CD4-positive, alpha-beta T cell (primary cell): ENCODE results near the gene PIMREG. TPM values are rescaled to one million over a fixed set of nuclear protein-coding genes. Genes with fewer than 3 reads are reported as not detected.

Source experiments
- ATAC-seq: fragments of 200-7000 bp; cut with Tn5 transposase; one replicate; pipeline ENCODE4 v1.10.0; 2022; ENCODE audit warnings: mild to moderate bottlenecking; ENCODE audit not compliant: poor library complexity
- CTCF ChIA-PET: fragments of 350-600 bp; sonication (Branson Sonifier 250); formaldehyde crosslinking; loops from one replicate; lab custom pipeline; 2021; ENCODE audit warnings: antibody characterized with exemption, inconsistent platforms; lab: Charles Lee
- POLR2A ChIA-PET: fragments of 350-600 bp; sonication (Branson Sonifier 250); formaldehyde crosslinking; loops from one replicate; lab custom pipeline; 2021; ENCODE audit warnings: antibody characterized with exemption, inconsistent platforms; lab: Charles Lee
- DNase-seq, 14 experiments: peaks; one replicate each; pipeline ENCODE4 v3.0.0-alpha.2; 2013 to 2020; ENCODE audit warnings: mixed read lengths in 2 of 14
- H3K27ac ChIP-seq, 2 donors: one replicate each; pipeline versions ENCODE4 v1.5.1 to v1.7.0; 2013; ENCODE audit warnings: low read length in 2 of 2, low read depth in 1 of 2, mild to moderate bottlenecking in 1 of 2
- H3K27me3 ChIP-seq, 2 experiments: 1 replicate in 1 of 2; 2 replicates in 1 of 2; pipeline versions ENCODE4 v1.6.1 to v1.7.0; 2013; ENCODE audit warnings: low read length in 2 of 2, control low read depth in 1 of 2, mild to moderate bottlenecking in 1 of 2, moderate library complexity in 1 of 2; ENCODE audit not compliant: insufficient read depth in 2 of 2, control insufficient read depth in 1 of 2
- H3K36me3 ChIP-seq: one replicate; pipeline ENCODE4 v1.6.1; 2013; ENCODE audit warnings: low read length, control low read depth; ENCODE audit not compliant: insufficient read depth
- H3K4me1 ChIP-seq: one replicate; pipeline ENCODE4 v1.6.1; 2013; ENCODE audit warnings: low read length, control low read depth; ENCODE audit not compliant: insufficient read depth
- H3K4me3 ChIP-seq: one replicate; pipeline ENCODE4 v1.5.1; 2013; ENCODE audit warnings: mild to moderate bottlenecking, low read length, moderate library complexity
- H3K9me3 ChIP-seq, 2 experiments: 1 replicate in 1 of 2; 2 replicates in 1 of 2; pipeline versions ENCODE4 v1.6.1 to v1.7.0; 2013; ENCODE audit warnings: low read length in 2 of 2, mild to moderate bottlenecking in 2 of 2, control low read depth in 1 of 2, moderate library complexity in 1 of 2; ENCODE audit not compliant: control insufficient read depth in 1 of 2, insufficient read depth in 1 of 2
- H3K27ac Mint-ChIP-seq: one replicate; pipeline ENCODE4 v1.8.0; 2020; ENCODE audit warnings: mixed read lengths
- H3K27me3 Mint-ChIP-seq: one replicate; pipeline ENCODE4 v1.8.0; 2021; ENCODE audit warnings: mixed read lengths
- H3K36me3 Mint-ChIP-seq: one replicate; pipeline ENCODE4 v1.8.0; 2021; ENCODE audit warnings: low read depth, mixed read lengths
- H3K4me1 Mint-ChIP-seq: one replicate; pipeline ENCODE4 v1.8.0; 2021; ENCODE audit warnings: low read depth, mixed read lengths
- H3K4me3 Mint-ChIP-seq: one replicate; pipeline ENCODE4 v1.8.0; 2020; ENCODE audit warnings: mild to moderate bottlenecking, mixed read lengths
- H3K9me3 Mint-ChIP-seq: one replicate; pipeline ENCODE4 v1.8.0; 2020; ENCODE audit warnings: mixed read lengths
- CTCF ChIP-seq: fragments of 200-600 bp; IDR thresholded peaks from one replicate; pipeline ENCODE4 v1.8.0; 2022; ENCODE audit warnings: antibody characterized with exemption, mild to moderate bottlenecking
- intact Hi-C, 2 experiments: fragments of 100-400 bp; cut with DNase I in 1 of 2; cut with micrococcal nuclease in 1 of 2; formaldehyde crosslinking; loops; one replicate each; pipeline versions ENCODE4 v1.15.1 to v1.9.0; 2023 to 2025; cut with DNase I, micrococcal nuclease
- total RNA-seq, 174 experiments: library from RNA in 2 of 174; stranded (reverse) in 2 of 174; gene quantifications; one replicate each; pipeline ENCODE4 v1.2.3 and lab custom pipeline; 2021 to 2026

Gene PIMREG
- total RNA-seq, 2 experiments from 2014 or later, result not detected

- Mint-ChIP-seq H3K9me3 (no peaks in the 10 kb centered on the region), H3K27ac (no peak overlapping the region), H3K36me3 (no peaks in the 10 kb centered on the region), H3K4me1 (no peaks in the 10 kb centered on the region), H3K27me3 (no peaks in the 10 kb centered on the region), H3K4me3 (no peak overlapping the region)
- Histone ChIP-seq H3K4me3 (no peak overlapping the region), H3K27ac (no peak overlapping the region), H3K36me3 (no peaks in the 10 kb centered on the region), H3K9me3 (no peaks in the 10 kb centered on the region), H3K4me1 (no peaks in the 10 kb centered on the region), H3K27me3 (no peaks in the 10 kb centered on the region)
- ATAC-seq (no peak), DNase-seq (no peak)
- intact Hi-C loops, result no loop called here
- no peak for TF ChIP-seq CTCF
- ChIA-PET CTCF (interaction anchor here (1.2 kb wide), 1 partner anchor 8 kb away, joined by 3 read pairs; no protein-coding TSS in a partner anchor), POLR2A (no interaction called here)
Measured at GRCh38 chr17:6465206-6466003, 21.1 kb downstream of the PIMREG start.

- no peaks in the 10 kb centered on the region for H3K36me3 ChIP-seq
- no peaks in the 10 kb centered on the region for H3K27me3 ChIP-seq
- ChIA-PET CTCF (no interaction called here), POLR2A (no interaction called here)
- ATAC-seq (no peak), DNase-seq (no peak)
- Mint-ChIP-seq H3K36me3 (no peaks in the 10 kb centered on the region), H3K9me3 (no peaks in the 10 kb centered on the region), H3K4me3 (no peak overlapping the region), H3K27me3 (no peaks in the 10 kb centered on the region), H3K27ac (no peak overlapping the region), H3K4me1 (no peaks in the 10 kb centered on the region)
- H3K4me3 ChIP-seq, result no peak overlapping the region
- TF ChIP-seq CTCF, result no peak
- no peak overlapping the region for H3K27ac ChIP-seq
- H3K4me1 ChIP-seq, result no peaks in the 10 kb centered on the region
- intact Hi-C loops, result no loop called here
- no peaks in the 10 kb centered on the region for H3K9me3 ChIP-seq
Measured at GRCh38 chr17:6467567-6467966, 23.3 kb downstream of the PIMREG start.

GRCh38 chr17:6468051-6468790 is 24.0 kb downstream of the PIMREG start:
- no peaks in the 10 kb centered on the region for H3K27me3 ChIP-seq
- intact Hi-C loops, result no loop called here
- H3K27ac ChIP-seq, result no peak overlapping the region
- Mint-ChIP-seq H3K36me3 (no peaks in the 10 kb centered on the region), H3K27ac (no peak overlapping the region), H3K4me1 (no peaks in the 10 kb centered on the region), H3K27me3 (no peaks in the 10 kb centered on the region), H3K9me3 (no peaks in the 10 kb centered on the region), H3K4me3 (no peak overlapping the region)
- TF ChIP-seq CTCF, result no peak
- CTCF ChIA-PET, result no interaction called here
- H3K36me3 ChIP-seq, result no peaks in the 10 kb centered on the region
- no peak overlapping the region for H3K4me3 ChIP-seq
- POLR2A ChIA-PET, result interaction anchor here (0.6 kb wide), 1 partner anchor 1940 kb away, joined by 4 read pairs; no protein-coding TSS in a partner anchor
- H3K9me3 ChIP-seq, result no peaks in the 10 kb centered on the region
- peaks cover 4% of the 10 kb centered on the region for H3K4me1 ChIP-seq
- DNase-seq, result no peak
- ATAC-seq, result no peak
